ENCODE results near the gene GPR4.

The GPR4 gene

GRCh38 chr19:45547965-45548609 is 53.9 kb downstream of the GPR4 start:
- no peak for DNase-seq (ENCODE audit: low read depth)

DNA sequence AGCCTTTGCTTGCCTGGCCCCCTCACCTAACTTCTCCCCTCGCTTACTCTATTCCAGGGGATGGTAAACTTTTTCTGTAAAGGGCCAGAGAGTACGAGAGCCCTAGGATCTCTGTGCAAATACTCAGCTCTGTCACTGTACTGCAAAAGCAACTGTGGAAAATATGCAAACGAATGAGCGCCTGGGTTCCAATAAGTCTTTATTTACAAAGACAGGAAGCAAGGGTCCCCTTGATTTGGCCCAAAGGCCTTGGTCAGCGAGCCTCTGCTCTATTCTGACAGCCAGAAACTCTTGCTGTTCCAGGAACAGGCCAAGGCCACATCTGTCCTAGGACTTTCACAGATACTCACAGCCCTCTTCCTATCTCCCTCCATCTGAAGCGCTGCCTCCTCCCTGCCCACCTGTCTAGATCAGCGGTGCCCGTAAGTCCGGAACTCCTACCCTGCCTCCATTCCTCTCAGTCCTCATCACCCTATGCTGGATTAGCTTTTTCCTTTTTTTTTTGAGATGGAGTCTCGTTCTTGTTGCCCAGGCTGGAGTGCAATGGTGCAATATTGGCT is 54.7 kb downstream of the GPR4 start:
- no peak for DNase-seq (ENCODE audit: low read depth)

- no peak for DNase-seq (ENCODE audit: low read depth)
Observed at GRCh38 chr19:45542234-45542668, 59.8 kb downstream of the GPR4 start.

All from stimulated activated CD8-positive, alpha-beta memory T cell treated with anti-CD3 and anti-CD28 coated beads, Interleukin-15, amount 100 ng/mL, for 1 hour (primary cell).